GM13976 (cell line): ENCODE data around the gene B4GALNT1.

Experiments
- DNase-seq: peaks from one replicate; pipeline ENCODE4 v3.0.0; 2012; ENCODE audit warnings: low spot score
- CTCF ChIP-seq: IDR thresholded peaks from 2 replicates; pipeline ENCODE4 v1.5.1; 2012; ENCODE audit warnings: borderline replicate concordance, mild to moderate bottlenecking; ENCODE audit not compliant: insufficient read depth; ENCODE audit errors: extremely low read depth, missing control alignments, control extremely low read depth
- in situ Hi-C: fragments of 300-500 bp; cut with MboI; formaldehyde crosslinking; loops from one replicate; pipeline ENCODE4 v1.12.0; 2022; ENCODE audit warnings: low sequenced_read_pairs, mixed read lengths, inconsistent platforms; ENCODE audit not compliant: unreplicated experiment

B4GALNT1 gene

GRCh38 chr12:57625261-57626032 lies 7.6 kb downstream of the B4GALNT1 start:
- no peak for TF ChIP-seq CTCF
- no peak for DNase-seq
- in situ Hi-C loops = no loop called here

- no peak for DNase-seq
- in situ Hi-C loops = no loop called here
- no peak for TF ChIP-seq CTCF
Measured at GRCh38 chr12:57624441-57625220, 8.4 kb downstream of the B4GALNT1 start.

GRCh38 chr12:57623811-57624390 lies 9.1 kb downstream of the B4GALNT1 start:
- no peak for TF ChIP-seq CTCF
- in situ Hi-C loops = no loop called here
- no peak for DNase-seq

- no peak for TF ChIP-seq CTCF
- no peak for DNase-seq
- in situ Hi-C loops = no loop called here
Measured at GRCh38 chr12:57623385-57623784, 9.6 kb downstream of the B4GALNT1 start.

GRCh38 chr12:57622293-57623245 lies 10.4 kb downstream of the B4GALNT1 start:
- no peak for TF ChIP-seq CTCF
- DNase-seq = no peak
- in situ Hi-C loops = no loop called here

GRCh38 chr12:57621497-57622292 lies 11.3 kb downstream of the B4GALNT1 start:
- TF ChIP-seq CTCF = peak; percentile 88

More at GRCh38 chr12:57621497-57622292, 11.3 kb downstream of the B4GALNT1 start:
- DNase-seq = peak; percentile 87
- in situ Hi-C loops = no loop called here
